SJCRH30 (cell line): ENCODE results near the gene ARID1B. TPM values are rescaled to one million over a fixed set of nuclear protein-coding genes. Genes with fewer than 3 reads are reported as not detected.

Source experiments
- DNase-seq, 2 experiments: peaks; one replicate each; pipeline ENCODE4 v3.0.0-alpha.2; 2015 to 2020
- H3K27ac ChIP-seq: fragments of 250-450 bp; sonication (Bioruptor Pico); 2 replicates; pipeline ENCODE4 v1.5.1; 2020; ENCODE audit warnings: mild to moderate bottlenecking, moderate library complexity
- H3K27me3 ChIP-seq: fragments of 250-450 bp; sonication (Bioruptor Pico); 2 replicates; pipeline ENCODE4 v1.5.1; 2020; ENCODE audit warnings: mild to moderate bottlenecking, moderate library complexity
- H3K36me3 ChIP-seq: fragments of 250-450 bp; sonication (Bioruptor Pico); 2 replicates; pipeline ENCODE4 v1.5.1; 2020; ENCODE audit warnings: mild to moderate bottlenecking, moderate library complexity
- H3K4me1 ChIP-seq: fragments of 250-450 bp; sonication (Bioruptor Pico); 2 replicates; pipeline ENCODE4 v1.5.1; 2020; ENCODE audit warnings: mild to moderate bottlenecking, moderate library complexity
- H3K4me3 ChIP-seq: fragments of 250-450 bp; sonication (Bioruptor Pico); 2 replicates; pipeline ENCODE4 v1.5.1; 2020; ENCODE audit warnings: mild to moderate bottlenecking, moderate library complexity
- H3K9me3 ChIP-seq: fragments of 250-450 bp; sonication (Bioruptor Pico); replicated peaks from 2 replicates; pipeline ENCODE4 v1.5.1; 2020; ENCODE audit warnings: mild to moderate bottlenecking, moderate library complexity
- total RNA-seq: library from RNA; depleted of rRNA; stranded (reverse); fragments of >200 nt; shearing (Covaris generic); gene quantifications from 2 replicates; pipeline ENCODE4 v1.2.3, GENCODE V29; 2014; rRNA removed

ARID1B gene
- 24.7 and 28.5 TPM in 2 replicates for total RNA-seq

GRCh38 chr6:156776840-156777576, at the start of gene ARID1B:
TSS of gene ARID1B (plus strand) at chr6:156777378. CDS start at chr6:156777681, 303 bp downstream.
- peaks cover 25% of the 10 kb centered on the region for H3K4me1 ChIP-seq
- peak; percentile 79 to 85 for DNase-seq
- H3K36me3 ChIP-seq, result no peaks in the 10 kb centered on the region
- H3K9me3 ChIP-seq, result no peaks in the 10 kb centered on the region
- H3K4me3 ChIP-seq, result peak within 1 kb of the TSS; percentile 86
- peak within 1 kb of the TSS; percentile 91 for H3K27ac ChIP-seq
- H3K27me3 ChIP-seq, result no peaks in the 10 kb centered on the region

- H3K27ac ChIP-seq, result no peak overlapping the region
- no peak for DNase-seq
- H3K9me3 ChIP-seq, result no peaks in the 10 kb centered on the region
- no peaks in the 10 kb centered on the region for H3K36me3 ChIP-seq
- H3K4me3 ChIP-seq, result no peak overlapping the region
- H3K4me1 ChIP-seq, result no peaks in the 10 kb centered on the region
- 0 out of 2 replicates have a peak, but pooled peaks cover 4% of the 10 kb centered on the region for H3K27me3 ChIP-seq
These were observed 49.3 kb upstream of the ARID1B start for GRCh38 chr6:156727715-156728385.

GRCh38 chr6:156729248-156729647, 47.9 kb upstream of the ARID1B start:
- Histone ChIP-seq H3K36me3 (no peaks in the 10 kb centered on the region), H3K27me3 (0 out of 2 replicates have a peak, but pooled peaks cover 4% of the 10 kb centered on the region), H3K27ac (no peak overlapping the region), H3K4me1 (no peaks in the 10 kb centered on the region), H3K4me3 (no peak overlapping the region), H3K9me3 (no peaks in the 10 kb centered on the region)
- peak in 1 of 2 experiments; percentile 8 for DNase-seq

GRCh38 chr6:156731396-156731795, 45.8 kb upstream of the ARID1B start:
- no peak overlapping the region for H3K4me3 ChIP-seq
- DNase-seq, result no peak

GRCh38 chr6:156735751-156736150, 41.4 kb upstream of the ARID1B start:
- H3K27me3 ChIP-seq, result no peaks in the 10 kb centered on the region
- no peak for DNase-seq

More at GRCh38 chr6:156731396-156731795, 45.8 kb upstream of the ARID1B start:
- H3K27me3 ChIP-seq, result 0 out of 2 replicates have a peak, but pooled peaks cover 4% of the 10 kb centered on the region
- H3K27ac ChIP-seq, result no peak overlapping the region
- H3K9me3 ChIP-seq, result no peaks in the 10 kb centered on the region
- H3K4me1 ChIP-seq, result no peaks in the 10 kb centered on the region
- no peaks in the 10 kb centered on the region for H3K36me3 ChIP-seq

GRCh38 chr6:156740604-156741003, 36.6 kb upstream of the ARID1B start:
- Histone ChIP-seq H3K9me3 (0 out of 2 replicates have a peak, but pooled peaks cover 4% of the 10 kb centered on the region), H3K4me1 (no peaks in the 10 kb centered on the region), H3K4me3 (no peak overlapping the region), H3K27ac (no peak overlapping the region), H3K36me3 (no peaks in the 10 kb centered on the region), H3K27me3 (no peaks in the 10 kb centered on the region)
- no peak for DNase-seq

More at GRCh38 chr6:156735751-156736150, 41.4 kb upstream of the ARID1B start:
- no peaks in the 10 kb centered on the region for H3K4me1 ChIP-seq
- H3K4me3 ChIP-seq, result no peak overlapping the region
- no peaks in the 10 kb centered on the region for H3K36me3 ChIP-seq
- 0 out of 2 replicates have a peak, but pooled peaks cover 4% of the 10 kb centered on the region for H3K9me3 ChIP-seq
- H3K27ac ChIP-seq, result no peak overlapping the region

GRCh38 chr6:156741287-156742073, 35.7 kb upstream of the ARID1B start:
- H3K36me3 ChIP-seq, result no peaks in the 10 kb centered on the region
- no peak overlapping the region for H3K27ac ChIP-seq
- no peaks in the 10 kb centered on the region for H3K4me1 ChIP-seq
- H3K4me3 ChIP-seq, result no peak overlapping the region
- H3K9me3 ChIP-seq, result 0 out of 2 replicates have a peak, but pooled peaks cover 4% of the 10 kb centered on the region
- no peaks in the 10 kb centered on the region for H3K27me3 ChIP-seq
- no peak for DNase-seq

GRCh38 chr6:156747715-156748114, 29.5 kb upstream of the ARID1B start:
- H3K4me3 ChIP-seq, result no peak overlapping the region
- no peaks in the 10 kb centered on the region for H3K36me3 ChIP-seq
- H3K4me1 ChIP-seq, result no peaks in the 10 kb centered on the region
- no peak for DNase-seq
- H3K27me3 ChIP-seq, result no peaks in the 10 kb centered on the region; the same call in 1 of the 2 replicates
- H3K27ac ChIP-seq, result no peak overlapping the region
- H3K9me3 ChIP-seq, result no peaks in the 10 kb centered on the region

GRCh38 chr6:156748504-156748903, 28.7 kb upstream of the ARID1B start:
- Histone ChIP-seq H3K27me3 (no peaks in the 10 kb centered on the region; the same call in 1 of the 2 replicates), H3K9me3 (no peaks in the 10 kb centered on the region), H3K4me3 (no peak overlapping the region), H3K4me1 (no peaks in the 10 kb centered on the region), H3K36me3 (no peaks in the 10 kb centered on the region), H3K27ac (no peak overlapping the region)
- DNase-seq, result no peak

GRCh38 chr6:156752666-156753301, 24.4 kb upstream of the ARID1B start:
- no peak overlapping the region for H3K4me3 ChIP-seq
- no peaks in the 10 kb centered on the region for H3K36me3 ChIP-seq
- no peak for DNase-seq
- no peaks in the 10 kb centered on the region for H3K4me1 ChIP-seq
- no peak overlapping the region for H3K27ac ChIP-seq
- no peaks in the 10 kb centered on the region for H3K27me3 ChIP-seq
- no peaks in the 10 kb centered on the region for H3K9me3 ChIP-seq

- Histone ChIP-seq H3K4me3 (no peak overlapping the region), H3K36me3 (no peaks in the 10 kb centered on the region), H3K27ac (no peak overlapping the region), H3K4me1 (no peaks in the 10 kb centered on the region), H3K9me3 (no peaks in the 10 kb centered on the region), H3K27me3 (no peaks in the 10 kb centered on the region)
- DNase-seq, result no peak
These were observed 20.3 kb upstream of the ARID1B start for GRCh38 chr6:156756630-156757610.

- DNase-seq, result no peak
- Histone ChIP-seq H3K27me3 (no peaks in the 10 kb centered on the region), H3K4me3 (no peak overlapping the region), H3K9me3 (no peaks in the 10 kb centered on the region), H3K4me1 (no peaks in the 10 kb centered on the region), H3K36me3 (no peaks in the 10 kb centered on the region), H3K27ac (no peak overlapping the region)
These were observed 19.3 kb upstream of the ARID1B start for GRCh38 chr6:156757849-156758248.

- Histone ChIP-seq H3K4me3 (no peak overlapping the region), H3K36me3 (no peaks in the 10 kb centered on the region), H3K4me1 (no peaks in the 10 kb centered on the region), H3K27me3 (no peaks in the 10 kb centered on the region), H3K27ac (no peak overlapping the region), H3K9me3 (no peaks in the 10 kb centered on the region)
- DNase-seq, result no peak
These were observed 16.8 kb upstream of the ARID1B start for GRCh38 chr6:156760377-156760776.
